HTERT RPE-1 (cell line): Measurements from ENCODE around the gene GIPC1.

Experiments
- in situ Hi-C: fragments of 300-500 bp; cut with MboI; formaldehyde crosslinking; loops from 4 replicates; pipeline ENCODE4 v1.14.3; 2020; ENCODE audit warnings: low sequenced_read_pairs

GIPC1 gene

DNA sequence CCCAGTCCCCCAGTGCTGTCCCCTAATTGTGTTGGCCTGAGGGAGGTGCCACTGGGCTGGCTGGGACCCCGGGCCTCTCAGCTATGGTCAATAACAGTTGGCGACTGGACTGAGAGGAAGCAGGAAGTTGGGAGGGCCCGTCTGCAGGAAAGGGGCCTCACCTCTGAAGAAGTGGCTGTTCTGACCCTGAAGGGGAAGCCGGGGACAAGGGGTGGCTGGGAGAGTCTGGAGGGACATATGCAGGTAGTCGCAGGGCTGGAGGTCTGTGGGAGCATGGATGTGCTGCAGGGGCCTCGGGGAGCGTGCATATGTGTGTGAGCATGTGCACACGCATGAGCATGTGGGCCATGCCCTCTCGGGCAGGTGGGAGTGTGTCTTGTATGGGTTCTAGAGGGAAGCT, 56.9 kb downstream of the GIPC1 start:
- in situ Hi-C loops, result no loop called here

DNA sequence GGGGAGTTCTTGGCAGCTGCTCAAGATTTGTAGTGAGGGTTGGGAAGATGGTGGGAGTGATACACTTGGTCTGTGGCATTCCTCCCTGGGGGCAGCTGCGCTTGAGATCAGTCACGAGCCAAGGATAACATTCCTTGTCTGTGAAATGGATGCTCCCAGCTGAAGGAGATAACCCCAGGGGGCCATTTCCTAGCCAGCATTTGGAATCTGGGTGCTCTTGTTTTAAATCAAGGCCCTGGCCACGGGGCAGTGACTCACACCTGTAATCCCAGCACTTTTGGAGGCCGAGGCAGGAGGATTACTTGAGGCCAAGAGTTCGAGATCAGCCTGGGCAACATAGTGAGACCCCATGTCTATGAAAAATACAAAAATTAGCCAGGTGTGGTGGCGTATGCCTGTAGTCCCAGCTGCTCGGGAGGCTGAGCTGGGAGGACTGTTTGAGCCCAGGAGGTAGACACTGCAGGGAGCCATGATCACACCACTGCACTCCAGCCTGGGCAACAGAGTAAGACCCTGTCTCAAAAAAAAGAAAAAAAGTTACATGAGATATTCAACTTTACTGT, 58.3 kb downstream of the GIPC1 start:
- in situ Hi-C loops, result no loop called here

DNA sequence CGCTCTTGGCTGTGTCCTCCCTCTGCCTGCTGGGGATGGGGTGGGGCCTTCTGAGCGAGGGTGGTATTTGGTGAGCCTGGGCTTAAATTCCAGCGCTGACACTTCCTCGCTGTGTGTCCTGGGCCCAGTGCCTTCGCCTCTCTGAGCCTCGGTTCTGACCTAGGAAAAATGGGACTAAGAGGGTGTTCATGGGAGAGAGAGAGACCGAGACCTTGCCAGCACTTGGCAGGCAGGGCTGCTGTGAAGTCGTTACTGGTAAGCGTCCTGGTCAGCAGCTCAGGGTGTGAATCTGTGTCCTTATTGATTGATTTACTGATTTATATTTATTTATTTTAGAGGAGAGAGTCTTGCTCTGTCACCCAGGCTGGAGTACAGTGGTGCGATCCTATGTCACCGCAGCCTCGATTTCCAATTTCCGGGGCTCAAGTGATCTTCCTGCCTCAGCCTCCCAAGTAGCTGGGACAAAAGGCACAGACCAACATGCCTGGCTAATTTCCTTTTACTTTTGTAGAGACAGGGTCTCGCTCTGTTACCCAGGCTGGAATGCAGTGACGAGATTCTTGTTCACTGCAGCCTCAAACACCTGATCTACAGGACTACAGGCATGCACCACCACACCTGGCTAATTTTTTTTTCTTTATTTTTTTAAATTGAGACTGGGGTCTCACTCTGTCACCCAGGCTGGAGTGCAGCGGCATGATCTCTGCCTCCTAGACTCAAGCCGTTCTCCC, 60.4 kb downstream of the GIPC1 start:
- in situ Hi-C loops, result no loop called here

DNA sequence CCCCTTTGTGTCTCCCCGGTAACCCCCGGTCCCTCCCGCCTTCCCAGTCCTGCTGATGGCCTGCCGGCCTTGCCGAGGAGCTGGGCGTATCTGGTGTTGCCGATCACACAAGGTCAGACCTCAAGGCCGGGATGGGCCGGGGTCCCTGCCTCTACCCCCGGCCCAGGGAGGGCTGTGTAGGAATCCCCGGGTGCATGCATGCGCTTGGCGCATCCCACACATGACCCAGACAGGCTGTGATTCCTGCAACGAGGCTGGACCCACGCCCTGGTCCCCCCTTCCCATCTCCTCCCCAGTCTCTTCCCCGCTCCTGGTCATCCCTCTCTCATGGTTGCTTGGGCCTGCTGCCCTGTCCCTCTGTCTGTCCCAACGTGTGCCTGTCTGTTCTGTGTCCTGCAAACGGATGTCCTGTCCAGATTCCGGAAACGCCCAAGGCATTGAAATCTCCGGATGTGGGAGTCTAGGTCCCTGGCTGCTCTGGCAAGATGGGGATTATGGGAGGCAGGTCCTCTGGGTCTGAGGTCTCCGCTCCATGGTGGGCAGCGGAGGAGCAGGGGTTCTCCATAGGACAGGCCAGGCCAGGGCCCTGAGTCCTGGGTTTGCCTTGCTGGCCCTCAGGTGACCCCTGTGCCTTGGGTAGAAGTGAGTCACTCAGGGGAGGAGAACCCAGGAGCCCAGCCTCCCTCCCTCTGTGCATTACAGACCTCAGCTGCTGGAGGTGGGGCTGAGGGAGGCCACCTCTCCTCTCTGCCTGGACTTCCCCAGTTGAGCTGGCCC, 61.2 kb downstream of the GIPC1 start:
- in situ Hi-C loops, result no loop called here

DNA sequence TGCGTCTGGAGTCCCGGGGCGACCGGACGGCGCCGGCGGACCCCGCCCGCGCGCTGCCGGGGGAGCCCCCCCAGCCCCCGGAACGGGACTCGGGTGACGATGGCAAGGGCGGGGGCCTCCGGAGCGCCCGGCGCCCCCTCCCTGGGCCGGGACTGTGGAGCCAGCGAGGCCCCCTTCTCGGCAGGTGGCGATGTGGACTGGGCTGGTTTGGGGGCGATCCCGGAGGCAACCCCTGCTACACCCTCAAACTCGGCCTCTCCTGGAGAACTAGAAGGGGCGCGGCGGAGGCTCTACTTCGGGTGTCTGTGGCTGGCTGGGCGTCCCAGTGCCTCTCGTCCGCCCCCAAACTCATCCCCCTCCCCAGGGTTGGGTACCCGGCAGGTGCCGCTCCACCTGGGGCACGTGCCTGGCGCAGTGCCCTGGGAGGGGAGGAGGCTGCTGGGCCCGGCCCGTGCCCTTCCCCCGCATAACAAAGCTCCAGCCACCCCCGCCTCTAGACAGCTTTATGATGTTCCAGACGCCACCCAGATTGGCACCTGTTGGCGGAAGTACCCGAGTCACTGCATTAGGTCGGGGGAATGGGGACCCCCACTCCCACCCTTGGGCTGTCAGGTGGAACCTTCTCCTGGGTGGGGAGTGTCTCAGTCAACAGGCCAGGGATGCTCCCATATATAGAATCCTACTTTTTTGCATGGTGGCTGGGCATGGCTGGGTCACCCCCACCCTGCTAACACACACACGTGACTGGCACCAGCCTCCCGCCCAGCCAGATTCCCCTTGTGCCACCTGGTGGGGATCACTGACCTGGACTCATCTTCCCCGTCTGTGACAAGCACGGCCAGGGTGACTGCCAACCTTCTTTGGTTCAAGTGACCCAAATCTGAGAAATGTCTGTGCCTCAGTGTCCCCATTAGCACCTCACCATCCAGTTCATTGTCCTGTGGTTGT, 62.1 kb downstream of the GIPC1 start:
- in situ Hi-C loops, result no loop called here

DNA sequence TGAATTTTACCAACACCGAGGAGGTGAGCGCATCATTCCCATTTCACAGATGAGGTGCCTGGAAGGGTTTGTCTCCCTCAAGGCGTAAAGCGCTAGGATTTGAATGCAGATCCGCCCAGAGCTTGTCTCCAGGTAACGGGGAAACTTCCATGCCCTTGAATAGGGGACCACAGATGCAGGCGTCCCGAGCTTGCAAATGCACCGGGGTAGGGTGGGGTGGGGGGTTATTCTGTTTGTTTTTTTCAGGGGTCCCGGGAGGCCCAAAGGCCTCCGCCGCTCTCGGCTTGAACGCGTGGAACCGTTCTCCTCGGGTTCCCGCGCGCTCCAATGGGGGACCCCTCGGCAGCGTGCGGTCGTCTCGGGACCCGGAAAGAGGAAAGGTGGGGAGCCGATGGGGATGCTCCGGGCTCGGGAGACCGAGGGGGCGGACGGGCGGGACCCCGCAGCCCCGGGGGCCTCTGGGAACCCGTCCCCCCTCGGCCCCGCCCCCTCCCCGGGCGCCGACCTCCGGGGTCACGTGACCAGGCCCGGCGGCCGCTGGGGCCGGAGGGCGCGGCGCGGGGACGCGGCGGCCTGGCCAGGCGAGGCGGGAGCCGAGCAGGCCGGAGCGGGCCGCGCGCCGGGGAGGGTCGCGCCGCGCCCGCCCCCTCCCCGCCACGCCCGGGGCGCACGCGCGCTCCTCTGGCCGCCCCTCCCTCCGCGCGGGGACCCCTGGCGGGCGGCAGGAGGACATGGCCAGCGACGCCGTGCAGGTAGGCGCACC, 63.0 kb downstream of the GIPC1 start, which contains the start of gene PKN1:
PKN1 (plus strand) TSS at position 516 of the 763 bp plus-strand sequence; CDS start at position 732, 216 bp downstream.
- in situ Hi-C loops, result no loop called here

DNA sequence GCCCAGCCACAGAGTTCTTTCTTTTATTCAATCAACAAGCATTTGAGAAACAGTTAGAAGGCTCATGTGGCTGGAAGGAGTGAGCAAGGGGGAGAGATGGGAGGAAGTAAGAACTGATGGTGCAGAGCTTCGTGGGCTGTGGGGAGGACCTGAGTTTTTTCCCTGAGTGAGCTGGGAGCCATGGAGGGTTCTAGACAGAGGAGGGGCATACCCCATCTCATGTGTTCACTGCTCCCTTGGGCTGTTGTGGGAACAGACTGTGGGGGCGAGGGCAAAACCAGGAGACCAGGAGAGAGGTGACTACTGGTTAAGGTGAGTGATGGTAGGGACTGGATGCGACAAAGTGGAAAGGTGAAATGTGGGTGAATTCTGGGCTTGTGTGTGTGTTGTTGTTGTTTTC, 65.2 kb downstream of the GIPC1 start:
- in situ Hi-C loops, result no loop called here

DNA sequence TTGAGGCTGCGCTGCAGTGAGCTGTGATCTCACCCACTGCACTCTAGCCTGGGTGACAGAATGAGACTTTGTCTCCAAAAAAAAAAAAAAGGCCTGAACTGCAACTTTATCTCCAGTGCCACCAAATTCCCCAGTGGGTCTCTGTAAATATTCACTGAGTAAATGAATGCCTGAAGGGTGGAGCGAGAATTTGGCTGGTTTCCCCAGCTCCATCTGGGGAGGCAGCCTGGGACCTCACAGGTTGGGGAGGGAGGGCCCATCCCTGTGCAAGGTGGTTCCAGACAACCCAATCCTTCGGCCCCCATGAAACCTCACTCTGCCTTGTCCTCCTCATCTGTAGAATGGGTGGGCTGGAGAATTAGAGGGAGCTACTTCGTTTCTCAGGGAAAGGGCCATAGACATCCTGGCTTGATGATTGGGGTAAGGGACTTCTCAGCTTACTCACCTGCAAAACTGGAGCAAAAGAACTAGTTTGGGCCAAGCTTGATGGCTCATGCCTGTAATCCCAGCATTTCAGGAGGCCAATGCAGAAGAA, 67.0 kb downstream of the GIPC1 start:
- in situ Hi-C loops, result no loop called here
